Hypothalamus (tissue), 51 donors: ENCODE measurements around the gene SPAG16.

Source experiments
- DNase-seq, 51 donors: peaks; one replicate each; lab custom pipeline; 2025; lab: John Stamatoyannopoulos, UW

Gene SPAG16

GRCh38 chr2:214130114-214130513 is 845.9 kb downstream of the SPAG16 start:
- no peak for DNase-seq

GRCh38 chr2:214135966-214136365 is 851.7 kb downstream of the SPAG16 start:
- DNase-seq, result no peak

DNA sequence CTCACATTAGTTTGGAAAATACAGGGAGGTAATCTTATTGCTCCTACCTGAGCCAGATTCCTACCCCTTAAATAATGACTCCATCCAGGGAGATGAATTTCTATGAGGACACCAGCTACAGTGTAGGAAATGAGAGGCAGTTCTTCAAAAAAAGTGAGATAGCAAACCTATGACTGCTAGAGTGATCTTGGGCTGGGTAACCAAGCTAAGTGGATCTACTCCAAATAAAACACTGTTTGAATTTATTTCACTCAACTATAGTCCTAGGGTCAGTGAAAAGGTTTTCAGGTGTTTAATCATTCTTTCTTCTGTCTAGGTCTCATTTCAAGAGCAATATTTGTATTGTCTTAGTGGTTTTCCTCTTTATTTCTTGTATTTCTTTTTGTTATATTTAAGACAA is 854.5 kb downstream of the SPAG16 start:
- DNase-seq, result no peak

DNA sequence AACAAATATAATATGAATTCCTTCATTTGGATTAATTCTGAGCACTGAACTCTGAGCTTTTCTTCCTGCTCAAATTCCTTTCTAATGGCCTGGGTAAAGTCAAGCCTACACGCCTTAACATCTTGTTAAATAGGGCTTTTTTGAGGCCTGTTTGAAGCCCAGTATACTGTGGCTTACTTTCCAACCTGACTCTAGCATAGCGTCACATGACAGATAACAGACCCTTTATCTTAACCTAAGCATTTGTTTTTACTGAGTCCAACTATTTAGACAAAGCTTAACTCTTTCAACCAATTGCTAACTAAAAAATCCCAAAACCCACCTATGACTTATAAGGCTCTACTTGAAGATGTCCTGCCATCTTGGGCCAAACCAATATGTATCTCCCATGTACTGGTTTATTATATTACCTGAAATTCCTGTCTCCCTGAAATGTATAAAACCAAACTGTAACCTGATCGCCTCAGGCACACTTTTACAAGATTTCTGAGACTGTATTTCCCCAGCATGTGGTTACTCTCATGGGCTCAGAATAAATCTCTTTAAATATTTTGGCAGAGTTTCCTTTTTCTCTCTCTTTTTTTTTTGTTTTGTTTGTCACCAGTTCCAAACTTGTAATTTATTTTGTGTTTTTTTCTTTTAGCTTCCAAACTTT is 855.5 kb downstream of the SPAG16 start:
- DNase-seq, result no peak

GRCh38 chr2:214156971-214157370 is 872.7 kb downstream of the SPAG16 start:
- DNase-seq, result no peak

DNA sequence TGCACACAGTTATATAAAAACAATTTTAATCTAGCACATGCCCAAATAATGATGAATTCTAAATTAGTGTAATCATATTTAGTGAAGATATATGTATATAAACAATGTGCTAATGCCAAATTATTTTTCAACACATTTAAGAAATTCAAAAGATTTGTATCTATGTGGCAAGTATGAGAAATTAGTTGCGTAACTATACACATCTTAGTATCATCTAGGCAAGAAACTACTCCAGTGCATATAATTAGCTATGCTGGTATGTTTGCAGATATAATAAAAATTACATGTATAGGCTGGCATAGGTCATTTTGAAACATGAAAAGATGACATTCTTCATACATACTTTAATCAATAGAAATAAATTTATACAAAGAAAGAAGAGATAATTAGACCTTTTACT is 874.6 kb downstream of the SPAG16 start:
- no peak for DNase-seq

- DNase-seq, result no peak
Observed at GRCh38 chr2:214169281-214169680, 885.0 kb downstream of the SPAG16 start.

DNA sequence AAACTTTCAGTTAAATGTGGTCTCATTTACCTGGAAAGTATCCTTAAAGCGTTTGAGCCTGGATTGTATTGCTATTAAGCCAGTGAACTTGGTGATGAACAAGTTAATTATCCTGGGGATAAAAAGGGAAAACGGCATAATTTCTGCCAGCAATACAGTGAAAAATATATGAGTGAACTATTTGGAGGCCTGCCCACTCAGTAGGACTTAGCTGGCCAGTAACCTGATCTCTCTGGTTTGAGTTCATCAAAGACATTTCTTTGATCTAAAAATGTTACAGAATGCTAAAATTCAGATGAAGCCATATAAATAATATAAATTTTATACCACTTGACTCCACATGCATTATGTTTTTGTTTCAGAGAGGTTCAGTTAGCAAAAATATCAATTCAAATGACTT is 885.5 kb downstream of the SPAG16 start:
- no peak for DNase-seq

- DNase-seq, result no peak
Observed at GRCh38 chr2:214174563-214174962, 890.3 kb downstream of the SPAG16 start.

- no peak for DNase-seq
Observed at GRCh38 chr2:214180071-214180470, 895.8 kb downstream of the SPAG16 start.

DNA sequence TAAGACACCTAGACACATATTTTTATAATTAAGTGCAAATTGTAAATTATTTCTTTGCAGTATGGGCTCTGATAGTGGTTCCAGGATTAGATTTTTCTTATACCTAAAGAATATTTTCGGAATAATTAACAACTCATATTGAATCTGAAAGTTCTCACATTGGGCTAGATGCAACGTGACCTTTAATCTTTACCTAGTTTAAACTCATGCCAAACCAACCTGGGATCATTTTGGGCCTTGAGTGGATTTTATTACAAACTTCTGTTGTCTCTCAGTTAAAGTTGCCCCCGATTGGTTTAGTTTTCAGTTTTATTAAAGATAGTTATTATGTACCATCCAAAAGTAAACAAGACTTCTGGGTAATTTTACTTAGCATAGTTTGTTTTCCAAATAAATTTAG is 896.4 kb downstream of the SPAG16 start:
- DNase-seq, result no peak

DNA sequence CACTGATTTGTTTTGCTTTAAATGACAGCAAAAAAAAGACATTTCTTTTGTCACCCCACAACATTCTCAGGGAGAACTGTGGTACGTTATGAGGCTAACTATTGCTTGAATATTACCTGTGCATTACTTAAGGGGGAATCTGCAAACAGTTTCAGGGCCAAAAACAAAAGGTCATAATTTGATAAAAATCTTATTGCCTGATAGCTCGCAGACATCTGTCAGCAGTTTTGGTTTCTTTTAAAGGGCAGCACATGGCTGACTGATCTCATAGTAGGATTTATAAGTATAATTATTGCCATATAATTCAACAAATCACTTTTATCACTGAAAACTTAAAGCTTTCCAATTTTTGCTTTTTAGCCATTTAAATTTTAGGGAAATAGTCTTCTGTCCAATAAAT is 900.2 kb downstream of the SPAG16 start:
- DNase-seq, result no peak

DNA sequence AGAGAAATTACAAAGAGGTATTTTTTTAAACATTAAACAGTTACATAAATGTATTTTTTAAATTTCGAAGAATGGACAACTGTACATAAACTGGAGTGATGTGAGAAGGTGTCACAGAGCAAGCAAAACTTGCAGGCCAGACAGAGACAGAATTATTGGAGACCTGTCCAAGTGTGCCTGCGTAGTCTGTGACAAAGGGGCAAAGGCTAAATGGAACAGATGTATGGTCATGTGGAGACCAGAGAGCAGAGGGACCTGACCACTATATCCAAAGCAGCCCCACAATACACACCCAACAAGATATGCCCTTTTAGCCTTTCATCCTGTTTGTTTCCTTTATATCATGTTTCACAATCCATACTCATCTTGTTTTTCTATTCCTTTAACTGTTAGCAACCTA is 901.3 kb downstream of the SPAG16 start:
- no peak for DNase-seq

- no peak for DNase-seq
Observed at GRCh38 chr2:214192711-214193110, 908.4 kb downstream of the SPAG16 start.

GRCh38 chr2:214193943-214194342 is 909.7 kb downstream of the SPAG16 start:
- DNase-seq, result no peak

DNA sequence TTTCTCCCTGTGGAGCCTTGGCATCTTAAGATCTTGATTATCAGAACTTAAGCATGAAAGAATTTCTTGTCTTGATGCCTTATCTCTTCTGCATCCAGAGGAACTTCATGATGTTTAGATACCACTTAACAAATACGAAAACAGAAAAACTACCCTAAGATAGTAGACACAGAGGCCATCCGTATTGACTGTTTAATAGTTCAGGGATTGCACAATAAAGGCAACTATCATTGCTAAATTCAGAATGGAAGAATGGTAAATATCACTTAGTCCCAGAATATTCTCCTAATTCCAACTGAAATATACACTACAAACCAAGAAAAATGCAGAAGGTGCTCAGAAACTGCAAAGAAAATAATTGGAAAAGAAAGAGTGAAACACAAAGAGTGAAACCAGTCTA is 912.0 kb downstream of the SPAG16 start:
- DNase-seq, result no peak

- DNase-seq, result no peak
Observed at GRCh38 chr2:214201892-214202291, 917.6 kb downstream of the SPAG16 start.

- DNase-seq, result no peak
Observed at GRCh38 chr2:214203214-214203613, 919.0 kb downstream of the SPAG16 start.

GRCh38 chr2:214203744-214204289 is 919.6 kb downstream of the SPAG16 start:
- DNase-seq, result no peak

DNA sequence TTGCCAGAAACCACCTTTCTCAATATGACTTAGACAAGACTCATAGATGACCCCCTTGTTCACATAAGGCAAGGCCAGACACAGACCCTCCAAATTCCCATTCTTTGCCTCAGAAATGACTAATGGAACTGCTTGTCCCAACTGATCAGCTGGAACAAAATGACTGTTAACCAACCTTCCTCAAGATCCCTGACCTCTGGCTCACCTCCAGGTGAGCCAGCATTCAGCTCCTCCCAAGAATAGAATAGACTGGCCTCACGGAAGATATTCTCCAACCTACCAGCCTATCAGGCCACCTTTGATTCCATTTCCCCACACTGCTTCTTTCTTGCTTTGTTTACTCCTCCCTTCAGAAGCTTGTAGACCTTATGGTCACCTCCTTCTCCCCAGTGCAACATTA is 930.8 kb downstream of the SPAG16 start:
- no peak for DNase-seq

DNA sequence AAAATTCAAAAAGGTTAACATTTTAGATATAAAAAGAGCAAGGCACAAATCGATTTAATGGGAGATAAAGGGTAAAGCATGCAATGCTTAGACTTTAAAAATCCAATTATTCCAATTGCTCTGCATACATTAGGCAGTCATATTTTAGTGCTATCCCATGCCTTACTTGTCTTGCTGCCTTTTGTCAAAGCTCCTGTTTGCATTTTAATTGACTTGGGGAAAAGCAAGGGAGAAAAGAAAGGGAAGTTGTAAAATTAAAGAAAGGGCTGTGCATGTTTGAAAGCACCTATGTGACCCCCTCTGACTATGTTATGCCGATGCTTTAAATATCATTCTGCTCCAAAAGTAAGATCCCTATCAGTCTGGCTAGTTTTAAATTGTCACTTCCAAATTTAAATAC is 932.9 kb downstream of the SPAG16 start:
- no peak for DNase-seq

DNA sequence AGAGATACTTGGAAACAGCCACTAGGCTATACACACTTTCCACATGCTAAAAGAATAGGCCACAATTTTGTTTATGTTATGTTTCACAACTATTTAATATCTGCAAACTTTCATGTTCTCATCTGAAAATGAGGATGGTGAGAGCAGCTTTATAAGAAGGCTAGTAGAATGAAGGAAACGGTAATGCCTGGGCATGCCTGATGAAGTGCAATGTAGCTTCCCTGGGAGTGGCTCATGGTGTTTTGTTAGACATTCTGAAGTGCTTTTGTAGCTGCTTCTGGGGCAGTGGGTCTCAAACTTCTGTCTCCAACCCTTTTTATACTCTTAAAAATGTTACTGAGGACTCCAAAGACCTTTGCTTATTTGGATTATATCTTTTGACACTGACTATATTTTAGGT is 933.3 kb downstream of the SPAG16 start:
- no peak for DNase-seq

DNA sequence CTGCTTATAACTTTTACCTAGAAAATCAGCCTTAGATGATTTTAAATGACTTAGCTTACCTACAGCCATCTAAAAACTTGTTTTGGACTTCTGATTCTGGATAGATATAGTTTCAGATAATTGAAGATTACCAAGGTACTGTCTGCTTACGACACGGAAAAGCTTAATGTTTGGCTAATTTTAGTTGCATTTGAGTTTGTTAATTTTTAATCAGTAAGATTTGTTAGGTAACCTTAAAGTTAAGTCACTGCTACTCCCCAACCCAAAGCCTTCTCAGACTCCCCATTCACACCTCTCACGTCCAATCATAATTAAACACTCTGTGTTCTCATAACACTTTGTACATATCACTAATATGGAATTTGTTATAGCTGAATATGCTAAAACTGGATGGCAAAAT is 936.0 kb downstream of the SPAG16 start:
- no peak for DNase-seq
